ENCODE results near the gene CACNG4. TPM values are rescaled to one million over a fixed set of nuclear protein-coding genes. Genes with fewer than 3 reads are reported as not detected.

The CACNG4 gene
- total RNA-seq, 1 donor from 2014 or later, result not detected

GRCh38 chr17:66989579-66989978 lies 25.1 kb downstream of the CACNG4 start:
- no peak for DNase-seq
- no peak overlapping the region for H3K4me3 Mint-ChIP-seq
- no peak overlapping the region for H3K27ac Mint-ChIP-seq
- intact Hi-C loops (cut with micrococcal nuclease), result no loop called here
- no peaks in the 10 kb centered on the region for H3K9me3 Mint-ChIP-seq
- H3K36me3 Mint-ChIP-seq (ENCODE audit: low read depth), result no peaks in the 10 kb centered on the region
- H3K4me1 Mint-ChIP-seq, result peaks cover 9% of the 10 kb centered on the region
- H3K27me3 Mint-ChIP-seq, result peaks cover 19% of the 10 kb centered on the region

DNA sequence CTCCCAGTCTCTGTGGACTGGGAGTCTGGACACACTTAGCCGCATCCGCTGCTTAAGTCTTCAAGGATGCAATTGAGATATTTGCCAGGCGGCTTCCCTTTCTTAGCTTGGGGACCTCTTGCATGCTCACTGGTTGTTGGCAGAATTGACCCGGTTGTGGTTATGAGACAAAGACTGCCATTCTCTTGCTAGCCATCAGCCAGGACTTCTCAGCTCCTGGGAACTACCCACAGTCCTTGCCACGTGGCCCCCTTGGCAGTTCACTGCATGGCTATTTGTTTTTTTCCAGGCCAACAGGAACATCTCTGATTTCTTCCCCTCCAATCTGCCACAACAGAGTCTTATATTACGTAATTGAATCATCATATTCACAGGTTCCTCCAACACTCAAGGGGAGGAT lies 25.5 kb downstream of the CACNG4 start:
- H3K4me1 Mint-ChIP-seq, result peaks cover 9% of the 10 kb centered on the region
- H3K9me3 Mint-ChIP-seq, result no peaks in the 10 kb centered on the region
- no peak overlapping the region for H3K27ac Mint-ChIP-seq
- no peak for DNase-seq
- peaks cover 19% of the 10 kb centered on the region for H3K27me3 Mint-ChIP-seq
- intact Hi-C loops (cut with micrococcal nuclease), result no loop called here
- H3K4me3 Mint-ChIP-seq, result no peak overlapping the region
- H3K36me3 Mint-ChIP-seq (ENCODE audit: low read depth), result no peaks in the 10 kb centered on the region

GRCh38 chr17:66992911-66993442 lies 28.5 kb downstream of the CACNG4 start:
- H3K27me3 Mint-ChIP-seq, result peaks cover 6% of the 10 kb centered on the region
- H3K27ac Mint-ChIP-seq, result no peak overlapping the region
- no peaks in the 10 kb centered on the region for H3K9me3 Mint-ChIP-seq
- no peak for DNase-seq
- H3K4me3 Mint-ChIP-seq, result no peak overlapping the region
- H3K4me1 Mint-ChIP-seq, result no peaks in the 10 kb centered on the region
- intact Hi-C loops (cut with micrococcal nuclease), result no loop called here
- no peaks in the 10 kb centered on the region for H3K36me3 Mint-ChIP-seq (ENCODE audit: low read depth)

DNA sequence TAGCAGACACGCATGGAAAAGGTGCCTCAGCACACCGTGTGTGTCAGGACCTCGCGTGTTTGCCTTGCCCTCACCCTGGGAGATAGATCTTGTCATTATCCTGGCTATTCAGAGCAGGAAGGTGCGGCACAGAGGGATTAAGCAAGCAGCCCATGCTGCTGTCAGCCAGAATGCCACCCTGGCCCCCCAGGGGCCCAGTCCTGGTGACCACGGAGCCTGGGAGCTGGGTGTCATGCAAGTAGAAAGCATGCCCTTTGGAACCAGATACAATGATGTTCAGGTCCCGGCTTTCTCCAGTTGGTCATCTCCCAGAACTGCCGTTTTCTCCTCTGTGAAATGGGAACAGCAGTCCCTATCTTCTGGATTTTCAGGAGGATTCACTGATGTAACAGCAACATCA lies 29.9 kb downstream of the CACNG4 start:
- Mint-ChIP-seq H3K4me1 (no peaks in the 10 kb centered on the region), H3K36me3 (ENCODE audit: low read depth) (no peaks in the 10 kb centered on the region), H3K27ac (no peak overlapping the region), H3K4me3 (no peak overlapping the region), H3K27me3 (peaks cover 4% of the 10 kb centered on the region), H3K9me3 (no peaks in the 10 kb centered on the region)
- DNase-seq, result no peak
- intact Hi-C loops (cut with micrococcal nuclease), result no loop called here

DNA sequence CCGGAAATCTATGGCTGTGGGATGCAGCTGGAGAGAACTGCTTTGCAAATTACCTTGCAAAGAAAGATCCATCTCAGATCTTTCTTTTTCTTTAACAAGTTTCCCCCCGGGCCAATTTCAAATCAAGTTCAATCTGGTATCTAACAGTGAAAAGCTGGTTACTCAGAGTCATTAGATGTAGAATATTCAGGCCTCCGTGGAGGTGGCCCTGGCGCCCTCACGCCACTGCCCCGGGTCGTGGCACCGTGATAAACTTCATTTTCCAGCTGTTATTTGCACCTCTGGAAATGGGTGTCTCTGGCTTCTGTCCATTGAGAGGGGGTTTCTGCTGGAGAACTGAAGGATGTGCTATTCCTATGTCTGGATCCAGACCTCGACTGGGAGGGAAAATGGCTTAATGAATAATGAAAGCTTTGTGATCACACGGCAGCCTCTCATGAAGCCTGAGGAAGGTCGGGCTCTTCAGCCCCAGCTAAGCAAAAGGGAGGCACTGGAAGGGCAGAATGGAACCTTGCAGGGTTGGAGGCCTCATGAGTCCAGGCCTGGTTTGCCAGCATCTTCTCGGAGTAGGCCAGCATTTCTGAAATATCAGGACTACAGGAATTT lies 30.5 kb downstream of the CACNG4 start:
- Mint-ChIP-seq H3K4me3 (no peak overlapping the region), H3K4me1 (no peaks in the 10 kb centered on the region), H3K27me3 (peaks cover 4% of the 10 kb centered on the region), H3K36me3 (ENCODE audit: low read depth) (no peaks in the 10 kb centered on the region), H3K27ac (no peak overlapping the region), H3K9me3 (no peaks in the 10 kb centered on the region)
- DNase-seq, result no peak
- intact Hi-C loops (cut with micrococcal nuclease), result no loop called here

DNA sequence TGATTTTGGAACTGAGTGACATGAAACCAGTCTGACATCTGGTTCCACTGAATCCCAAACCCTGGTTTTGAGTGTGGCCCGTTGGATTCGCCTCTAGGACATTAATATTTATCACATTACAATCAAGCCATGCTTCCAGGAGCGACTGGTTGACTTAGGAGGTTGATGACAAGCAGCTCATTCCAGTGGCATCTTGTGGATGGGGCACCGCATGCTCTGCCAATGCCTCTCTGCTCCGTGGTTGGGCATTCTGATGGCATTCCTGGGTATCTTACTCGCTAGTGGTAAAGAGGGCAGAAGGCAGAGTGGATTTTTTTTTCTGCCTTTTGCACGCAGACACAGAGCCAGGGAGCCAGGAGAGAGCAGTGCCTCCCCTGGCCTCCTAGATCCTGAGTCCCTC lies 31.4 kb downstream of the CACNG4 start:
- Mint-ChIP-seq H3K4me1 (no peaks in the 10 kb centered on the region), H3K27me3 (peaks cover 4% of the 10 kb centered on the region), H3K4me3 (no peak overlapping the region), H3K9me3 (no peaks in the 10 kb centered on the region), H3K27ac (no peak overlapping the region), H3K36me3 (ENCODE audit: low read depth) (no peaks in the 10 kb centered on the region)
- intact Hi-C loops (cut with micrococcal nuclease), result no loop called here
- no peak for DNase-seq

DNA sequence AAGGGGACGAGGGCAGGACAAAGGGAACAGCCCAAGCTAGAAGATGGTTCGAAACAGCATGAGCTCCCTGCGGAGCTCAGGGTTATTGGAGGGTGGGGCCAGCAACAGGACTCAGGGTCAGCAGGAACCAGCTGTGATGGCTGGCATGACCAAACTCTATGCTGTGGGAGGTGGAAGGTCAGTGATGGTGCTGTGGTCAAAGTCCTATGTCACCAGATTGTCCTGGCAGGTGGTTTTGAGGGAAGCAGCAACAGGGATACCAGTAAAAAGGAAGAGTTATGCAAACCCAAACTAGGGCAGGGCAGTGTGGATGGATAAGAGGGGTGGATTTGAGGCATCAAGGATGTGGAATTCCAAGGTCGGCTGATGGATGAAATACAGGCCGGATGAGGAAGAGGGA lies 32.4 kb downstream of the CACNG4 start:
- DNase-seq, result no peak
- no peak overlapping the region for H3K4me3 Mint-ChIP-seq
- H3K27ac Mint-ChIP-seq, result no peak overlapping the region
- no peaks in the 10 kb centered on the region for H3K4me1 Mint-ChIP-seq
- no peaks in the 10 kb centered on the region for H3K27me3 Mint-ChIP-seq
- intact Hi-C loops (cut with micrococcal nuclease), result no loop called here
- H3K36me3 Mint-ChIP-seq (ENCODE audit: low read depth), result no peaks in the 10 kb centered on the region
- peaks cover 3% of the 10 kb centered on the region for H3K9me3 Mint-ChIP-seq

GRCh38 chr17:67003231-67003630 lies 38.7 kb downstream of the CACNG4 start:
- H3K27me3 Mint-ChIP-seq, result peaks cover 10% of the 10 kb centered on the region
- no peak overlapping the region for H3K4me3 Mint-ChIP-seq
- H3K9me3 Mint-ChIP-seq, result peaks cover 8% of the 10 kb centered on the region
- DNase-seq, result no peak
- intact Hi-C loops (cut with micrococcal nuclease), result loop anchor here (2.0 kb wide), 1 partner anchor 56 kb away; no protein-coding TSS in a partner anchor
- H3K36me3 Mint-ChIP-seq (ENCODE audit: low read depth), result no peaks in the 10 kb centered on the region
- no peaks in the 10 kb centered on the region for H3K4me1 Mint-ChIP-seq
- H3K27ac Mint-ChIP-seq, result no peak overlapping the region

DNA sequence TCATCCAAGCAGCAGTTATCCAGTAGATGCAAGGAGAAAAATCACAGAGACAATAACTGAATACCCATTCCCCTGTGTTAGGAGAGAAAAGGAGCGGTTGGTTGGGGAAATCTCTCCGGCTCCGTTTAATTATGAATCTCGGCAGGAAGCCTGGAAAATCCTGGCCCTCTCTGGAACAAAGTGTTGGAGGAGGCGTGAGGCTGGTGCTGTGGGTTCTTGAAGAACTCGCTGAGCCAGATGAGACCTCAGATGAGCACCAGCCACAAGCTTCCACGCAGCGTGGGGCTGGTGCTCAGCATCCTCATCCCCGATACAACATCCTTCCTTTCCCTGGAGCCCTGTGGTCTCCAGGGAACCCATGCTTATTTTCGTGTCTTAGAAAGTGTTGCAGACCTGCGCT lies 39.7 kb downstream of the CACNG4 start:
- Mint-ChIP-seq H3K36me3 (ENCODE audit: low read depth) (no peaks in the 10 kb centered on the region), H3K4me1 (no peaks in the 10 kb centered on the region), H3K4me3 (no peak overlapping the region), H3K27me3 (peaks cover 12% of the 10 kb centered on the region), H3K27ac (no peak overlapping the region), H3K9me3 (peaks cover 8% of the 10 kb centered on the region)
- DNase-seq, result no peak
- intact Hi-C loops (cut with micrococcal nuclease), result no loop called here

DNA sequence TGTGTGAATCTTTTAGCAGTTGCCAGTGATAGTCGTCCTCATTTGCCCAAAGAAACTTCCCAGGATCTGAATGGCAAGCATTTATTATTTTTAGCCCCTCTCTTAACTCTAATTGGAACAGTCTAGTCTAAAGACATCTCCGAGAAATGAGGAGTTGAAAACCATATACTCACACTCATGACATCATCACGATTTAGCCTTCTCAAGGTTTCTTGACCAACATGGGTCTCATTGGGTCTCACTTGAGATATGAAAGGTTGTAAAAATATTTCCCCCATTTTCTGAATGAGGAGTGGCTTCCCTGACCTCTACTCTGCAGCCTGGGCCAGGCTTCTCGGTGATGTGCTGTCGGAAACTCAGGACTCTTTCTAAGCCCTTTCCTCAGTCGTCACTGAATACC lies 42.8 kb downstream of the CACNG4 start:
- no peaks in the 10 kb centered on the region for H3K36me3 Mint-ChIP-seq (ENCODE audit: low read depth)
- intact Hi-C loops (cut with micrococcal nuclease), result no loop called here
- H3K4me3 Mint-ChIP-seq, result no peak overlapping the region
- DNase-seq, result no peak
- H3K27me3 Mint-ChIP-seq, result peaks cover 12% of the 10 kb centered on the region
- peaks cover 4% of the 10 kb centered on the region for H3K9me3 Mint-ChIP-seq
- no peaks in the 10 kb centered on the region for H3K4me1 Mint-ChIP-seq
- no peak overlapping the region for H3K27ac Mint-ChIP-seq

GRCh38 chr17:67008101-67008500 lies 43.6 kb downstream of the CACNG4 start:
- no peak for DNase-seq
- intact Hi-C loops (cut with micrococcal nuclease), result no loop called here
- Mint-ChIP-seq H3K27me3 (peaks cover 8% of the 10 kb centered on the region), H3K27ac (no peak overlapping the region), H3K36me3 (ENCODE audit: low read depth) (no peaks in the 10 kb centered on the region), H3K4me3 (no peak overlapping the region), H3K9me3 (peaks cover 2% of the 10 kb centered on the region), H3K4me1 (no peaks in the 10 kb centered on the region)

GRCh38 chr17:67011527-67012175 lies 47.1 kb downstream of the CACNG4 start:
- intact Hi-C loops (cut with micrococcal nuclease), result no loop called here
- no peaks in the 10 kb centered on the region for H3K4me1 Mint-ChIP-seq
- H3K36me3 Mint-ChIP-seq (ENCODE audit: low read depth), result no peaks in the 10 kb centered on the region

DNA sequence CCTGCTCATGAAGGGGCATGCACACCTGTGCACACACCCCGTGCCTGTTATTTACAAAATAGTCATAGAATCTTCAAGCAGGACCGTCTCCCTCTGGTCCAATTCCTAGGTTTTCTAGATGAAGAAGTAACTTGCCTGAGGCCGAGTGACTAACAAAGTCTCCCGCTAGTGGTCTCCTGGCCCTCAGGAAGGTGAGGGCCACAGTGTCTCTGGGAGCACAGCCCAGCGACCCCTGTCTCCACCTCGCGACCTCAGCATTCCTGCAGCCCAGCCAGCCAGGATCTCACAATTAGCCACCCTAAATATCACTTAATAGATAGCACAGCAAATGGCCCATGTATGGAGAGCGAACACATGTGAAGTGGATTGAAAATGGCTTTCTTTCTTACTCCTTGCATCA lies 49.4 kb downstream of the CACNG4 start:
- no peak overlapping the region for H3K4me3 Mint-ChIP-seq
- intact Hi-C loops (cut with micrococcal nuclease), result no loop called here
- no peaks in the 10 kb centered on the region for H3K9me3 Mint-ChIP-seq
- DNase-seq, result no peak
- H3K27ac Mint-ChIP-seq, result no peak overlapping the region
- peaks cover under 1% of the 10 kb centered on the region for H3K27me3 Mint-ChIP-seq
- no peaks in the 10 kb centered on the region for H3K36me3 Mint-ChIP-seq (ENCODE audit: low read depth)
- H3K4me1 Mint-ChIP-seq, result no peaks in the 10 kb centered on the region

More at GRCh38 chr17:67011527-67012175, 47.1 kb downstream of the CACNG4 start:
- Mint-ChIP-seq H3K4me3 (no peak overlapping the region), H3K27ac (no peak overlapping the region), H3K9me3 (no peaks in the 10 kb centered on the region), H3K27me3 (peaks cover 3% of the 10 kb centered on the region)
- no peak for DNase-seq

GRCh38 chr17:67015001-67015400 lies 50.5 kb downstream of the CACNG4 start:
- no peaks in the 10 kb centered on the region for H3K9me3 Mint-ChIP-seq

More at GRCh38 chr17:67015001-67015400, 50.5 kb downstream of the CACNG4 start:
- Mint-ChIP-seq H3K27ac (no peak overlapping the region), H3K4me3 (no peak overlapping the region), H3K27me3 (no peaks in the 10 kb centered on the region), H3K36me3 (ENCODE audit: low read depth) (no peaks in the 10 kb centered on the region), H3K4me1 (no peaks in the 10 kb centered on the region)
- DNase-seq, result no peak
- intact Hi-C loops (cut with micrococcal nuclease), result no loop called here

Measured in activated CD4-positive, alpha-beta T cell treated with anti-CD3 and anti-CD28 coated beads, Interleukin-2, amount 10 ng/mL, durations not matched to agents 24 days and 14 days (primary cell).